Endothelial cell of umbilical vein (primary cell): ENCODE data around the gene OXLD1. TPM values are rescaled to one million over a fixed set of nuclear protein-coding genes. Genes with fewer than 3 reads are reported as not detected.
A peak's percentile ranks its signal among the peaks of the same experiment; 100 is the strongest.
"Not testable (repeated sequence)": the region's sequence is repeated elsewhere in the genome, so short reads cannot be mapped to it uniquely, and the experiment has no call there.

ENCODE experiments used
- BruUV-seq: library from RNA; stranded (reverse); fragments of 400-500 nt; replicated peaks from 2 replicates; lab custom pipeline; 2021; lab: Mats Ljungman, UMichigan
- CTCF ChIA-PET: fragments of 300-600, 350-600 bp; sonication (Branson Sonifier 250); formaldehyde crosslinking; loops from one replicate; lab custom pipeline; 2021; ENCODE audit warnings: antibody characterized with exemption, inconsistent platforms; lab: Charles Lee
- POLR2A ChIA-PET: fragments of 300-600, 350-600 bp; sonication (Branson Sonifier 250); formaldehyde crosslinking; loops from one replicate; lab custom pipeline; 2021; ENCODE audit warnings: antibody characterized with exemption, inconsistent platforms; lab: Charles Lee
- DNase-seq: peaks from one replicate; pipeline ENCODE4 v3.0.0-alpha.2; 2011; ENCODE audit warnings: low read depth, low spot score
- FAIRE-seq: peaks from 2 replicates; lab custom pipeline; 2011; peaks lifted over from hg19 to GRCh38; lab: Jason Lieb, UNC
- H2AFZ ChIP-seq: 2 replicates; pipeline ENCODE4 v1.6.0; 2012; ENCODE audit warnings: low read depth, low read length, control low read depth, inconsistent platforms
- H3K27ac ChIP-seq: 2 replicates; pipeline ENCODE4 v1.5.1; 2011; ENCODE audit warnings: low read depth, mild to moderate bottlenecking, control low read depth, low read length, moderate library complexity; ENCODE audit not compliant: insufficient read depth
- H3K27me3 ChIP-seq, 2 experiments: 2 replicates each; pipeline versions ENCODE4 v1.6.0 to v1.6.1; 2011; ENCODE audit warnings: low read length in 2 of 2, mixed read lengths in 1 of 2; ENCODE audit not compliant: control insufficient read depth in 2 of 2, insufficient read depth in 2 of 2
- H3K36me3 ChIP-seq, 2 experiments: 2 replicates in 1 of 2; 3 replicates in 1 of 2; pipeline ENCODE4 v1.5.1; 2011; ENCODE audit warnings: low read length in 2 of 2, mild to moderate bottlenecking in 1 of 2, moderate library complexity in 1 of 2; ENCODE audit not compliant: control insufficient read depth in 2 of 2, insufficient read depth in 2 of 2; ENCODE audit errors: extremely low read depth in 1 of 2
- H3K4me1 ChIP-seq: 3 replicates; pipeline ENCODE4 v1.5.1; 2011; ENCODE audit warnings: mild to moderate bottlenecking, low read length; ENCODE audit not compliant: control insufficient read depth, insufficient read depth; ENCODE audit errors: extremely low read depth
- H3K4me2 ChIP-seq: 2 replicates; pipeline ENCODE4 v1.6.1; 2011; ENCODE audit warnings: low read length, control low read depth, mixed read lengths; ENCODE audit not compliant: insufficient read depth
- H3K4me3 ChIP-seq, 3 experiments: fragments of 200-600 bp in 1 of 3; sonication (generic), shearing (Covaris generic) in 1 of 3; replicated peaks in 1 of 3; 2 replicates each; pipeline ENCODE4 v1.5.1; 2011 to 2016; ENCODE audit warnings: control low read depth in 3 of 3, low read length in 3 of 3, mild to moderate bottlenecking in 2 of 3, inconsistent platforms in 1 of 3, low read depth in 1 of 3, moderate library complexity in 1 of 3; ENCODE audit not compliant: insufficient read depth in 1 of 3
- H3K79me2 ChIP-seq: 2 replicates; pipeline ENCODE4 v1.6.0; 2012; ENCODE audit warnings: low read length, inconsistent platforms; ENCODE audit not compliant: control insufficient read depth, insufficient read depth
- H3K9ac ChIP-seq: replicated peaks from 2 replicates; pipeline ENCODE3; 2011; ENCODE audit warnings: low read length, control low read depth; ENCODE audit not compliant: insufficient read depth; ENCODE audit errors: extremely low read depth
- H3K9me1 ChIP-seq: replicated peaks from 3 replicates; pipeline ENCODE4 v1.6.0; 2011; ENCODE audit warnings: mild to moderate bottlenecking, low read length; ENCODE audit not compliant: control insufficient read depth, insufficient read depth; ENCODE audit errors: extremely low read depth
- H3K9me3 ChIP-seq: replicated peaks from 2 replicates; pipeline ENCODE4 v1.5.1; 2012; ENCODE audit warnings: low read length, inconsistent platforms; ENCODE audit not compliant: control insufficient read depth, insufficient read depth
- H4K20me1 ChIP-seq: replicated peaks from 2 replicates; pipeline ENCODE3; 2011; ENCODE audit warnings: mild to moderate bottlenecking, low read length; ENCODE audit not compliant: control insufficient read depth, insufficient read depth; ENCODE audit errors: extremely low read depth
- EZH2 ChIP-seq: IDR thresholded peaks from 2 replicates; pipeline ENCODE4 v1.6.1; 2012; ENCODE audit warnings: borderline replicate concordance, low read depth, mild to moderate bottlenecking, moderate library complexity, low read length, inconsistent platforms; ENCODE audit not compliant: severe bottlenecking
- FOS ChIP-seq: IDR thresholded peaks from 2 replicates; pipeline ENCODE4 v1.6.1; 2011; ENCODE audit warnings: mild to moderate bottlenecking, low read length, moderate library complexity, borderline replicate concordance; ENCODE audit not compliant: insufficient read depth
- JUN ChIP-seq: IDR thresholded peaks from 2 replicates; pipeline ENCODE4 v1.6.1; 2011; ENCODE audit warnings: borderline replicate concordance, low read depth; ENCODE audit not compliant: insufficient read length, insufficient read depth
- MYC ChIP-seq: IDR thresholded peaks from one replicate; pipeline ENCODE4 v1.6.1; 2011; ENCODE audit warnings: mild to moderate bottlenecking, low read depth, low read length
- POLR2A ChIP-seq: IDR thresholded peaks from 2 replicates; pipeline ENCODE4 v1.6.1; 2012; ENCODE audit warnings: low read depth, mild to moderate bottlenecking, control low read depth, low read length
- POLR2AphosphoS5 ChIP-seq: IDR thresholded peaks from 2 replicates; pipeline ENCODE4 v1.6.1; 2012; ENCODE audit warnings: low read depth, mild to moderate bottlenecking, control low read depth, low read length, moderate library complexity; ENCODE audit not compliant: insufficient read depth
- dilution Hi-C: fragments of 300-500 bp; cut with MboI; formaldehyde crosslinking; loops from one replicate; pipeline ENCODE4 v1.15.0; 2019; ENCODE audit warnings: low sequenced_read_pairs; ENCODE audit not compliant: extremely low pct_ligation_motif_present
- intact Hi-C: fragments of 100-400 bp; cut with micrococcal nuclease; formaldehyde crosslinking; loops from one replicate; pipeline ENCODE4 v1.10.0; 2022
- polyA plus RNA-seq, 4 experiments: library from polyadenylated mRNA; depleted of rRNA in 3 of 4; stranded (reverse) in 3 of 4; unstranded in 1 of 4; fragments of >200 nt; gene quantifications; 2 replicates each; pipeline versions ENCODE4 v1.2.1 to v1.2.3, GENCODE V29; 2011 to 2012; ENCODE audit warnings: missing spikeins in 1 of 4
- total RNA-seq: library from RNA; stranded (reverse); gene quantifications from 2 replicates; pipeline ENCODE4 v1.2.3, GENCODE V29; 2021
- TF ChIP-seq, protein P1 (sequence below), 2 donors: IDR thresholded peaks; 1 replicate in 1 of 2; 2 replicates in 1 of 2; pipeline ENCODE4 v1.5.1; 2011; ENCODE audit warnings: low read length in 2 of 2, mild to moderate bottlenecking in 2 of 2, moderate library complexity in 2 of 2, control low read depth in 1 of 2, inconsistent platforms in 1 of 2, low read depth in 1 of 2; ENCODE audit not compliant: insufficient read depth in 1 of 2; ENCODE audit errors: extremely low read depth in 1 of 2
- TF ChIP-seq, protein P2 (sequence below): IDR thresholded peaks from 2 replicates; pipeline ENCODE4 v1.6.1; 2011; ENCODE audit not compliant: insufficient read depth, insufficient read length

OXLD1 gene
- total and polyA plus RNA-seq, 2 donors (not counting 3 experiments of a cell fraction or from before 2014, with no cell fraction given) = 20.1 to 35.2 TPM

DNA sequence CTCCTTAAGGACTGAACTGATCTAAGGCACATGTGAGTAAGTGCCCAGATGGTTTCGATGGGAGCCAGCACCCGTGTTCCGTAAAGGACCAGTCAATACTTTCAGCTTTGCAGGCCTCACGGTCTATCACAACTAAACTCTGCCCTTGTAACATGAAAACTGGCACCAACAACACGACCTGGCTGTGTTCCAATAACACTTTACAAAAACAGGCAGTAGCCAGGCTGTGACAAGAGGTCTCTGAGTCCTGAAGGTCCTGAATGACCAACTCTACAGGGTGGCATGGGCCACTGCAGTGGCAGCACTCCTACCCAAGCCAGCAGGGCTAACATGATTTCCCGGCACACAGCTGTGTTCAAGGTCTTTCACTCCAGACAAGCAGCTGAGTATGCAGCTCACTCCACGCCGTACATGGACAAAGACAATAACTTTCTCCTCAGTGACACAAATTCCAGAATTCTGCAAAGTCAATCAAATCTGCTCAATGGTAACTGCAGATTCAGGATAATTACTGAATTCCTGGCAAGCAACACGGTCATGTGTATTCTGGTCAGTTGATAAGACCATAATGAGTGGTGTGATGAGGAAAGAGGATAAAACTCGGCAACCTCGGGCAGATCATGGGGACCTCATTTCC is 44.8 kb downstream of the OXLD1 start:
- peaks cover 23 to 36% of the 10 kb centered on the region in 2 experiments for H3K36me3 ChIP-seq
- H3K9me3 ChIP-seq = no peaks in the 10 kb centered on the region
- FAIRE-seq (no peak), DNase-seq (peak; percentile 12)
- H3K27ac ChIP-seq = no peak overlapping the region
- H3K27me3 ChIP-seq = no peaks in the 10 kb centered on the region
- BruUV-seq = no TSS peak
- peaks cover 3% of the 10 kb centered on the region for H4K20me1 ChIP-seq
- peaks cover 50% of the 10 kb centered on the region for H3K79me2 ChIP-seq
- dilution Hi-C loops = no loop called here
- no peak overlapping the region for H2AFZ ChIP-seq
- TF ChIP-seq POLR2A = no peak
- TF ChIP-seq JUN = no peak
- TF ChIP-seq MYC = no peak
- TF ChIP-seq, protein P1, sequence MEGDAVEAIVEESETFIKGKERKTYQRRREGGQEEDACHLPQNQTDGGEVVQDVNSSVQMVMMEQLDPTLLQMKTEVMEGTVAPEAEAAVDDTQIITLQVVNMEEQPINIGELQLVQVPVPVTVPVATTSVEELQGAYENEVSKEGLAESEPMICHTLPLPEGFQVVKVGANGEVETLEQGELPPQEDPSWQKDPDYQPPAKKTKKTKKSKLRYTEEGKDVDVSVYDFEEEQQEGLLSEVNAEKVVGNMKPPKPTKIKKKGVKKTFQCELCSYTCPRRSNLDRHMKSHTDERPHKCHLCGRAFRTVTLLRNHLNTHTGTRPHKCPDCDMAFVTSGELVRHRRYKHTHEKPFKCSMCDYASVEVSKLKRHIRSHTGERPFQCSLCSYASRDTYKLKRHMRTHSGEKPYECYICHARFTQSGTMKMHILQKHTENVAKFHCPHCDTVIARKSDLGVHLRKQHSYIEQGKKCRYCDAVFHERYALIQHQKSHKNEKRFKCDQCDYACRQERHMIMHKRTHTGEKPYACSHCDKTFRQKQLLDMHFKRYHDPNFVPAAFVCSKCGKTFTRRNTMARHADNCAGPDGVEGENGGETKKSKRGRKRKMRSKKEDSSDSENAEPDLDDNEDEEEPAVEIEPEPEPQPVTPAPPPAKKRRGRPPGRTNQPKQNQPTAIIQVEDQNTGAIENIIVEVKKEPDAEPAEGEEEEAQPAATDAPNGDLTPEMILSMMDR (IDR thresholded peaks at IDR 0.05; ENCODE audit: extremely low read depth in 1 of 2, insufficient read depth in 1 of 2, low read depth in 1 of 2, low read length in 2 of 2) = no peak
- TF ChIP-seq POLR2AphosphoS5 = no peak
- no peak for TF ChIP-seq FOS
- TF ChIP-seq, protein P2, sequence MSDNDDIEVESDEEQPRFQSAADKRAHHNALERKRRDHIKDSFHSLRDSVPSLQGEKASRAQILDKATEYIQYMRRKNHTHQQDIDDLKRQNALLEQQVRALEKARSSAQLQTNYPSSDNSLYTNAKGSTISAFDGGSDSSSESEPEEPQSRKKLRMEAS = no peak
- TF ChIP-seq EZH2 = no peak
- H3K4me1 ChIP-seq = no peaks in the 10 kb centered on the region
- intact Hi-C loops = no loop called here
- no peak overlapping the region for H3K9ac ChIP-seq
- H3K4me2 ChIP-seq = no peak overlapping the region
- no peaks in the 10 kb centered on the region for H3K9me1 ChIP-seq
- no peak overlapping the region for H3K4me3 ChIP-seq
- POLR2A ChIA-PET = no interaction called here
- CTCF ChIA-PET = no interaction called here

DNA sequence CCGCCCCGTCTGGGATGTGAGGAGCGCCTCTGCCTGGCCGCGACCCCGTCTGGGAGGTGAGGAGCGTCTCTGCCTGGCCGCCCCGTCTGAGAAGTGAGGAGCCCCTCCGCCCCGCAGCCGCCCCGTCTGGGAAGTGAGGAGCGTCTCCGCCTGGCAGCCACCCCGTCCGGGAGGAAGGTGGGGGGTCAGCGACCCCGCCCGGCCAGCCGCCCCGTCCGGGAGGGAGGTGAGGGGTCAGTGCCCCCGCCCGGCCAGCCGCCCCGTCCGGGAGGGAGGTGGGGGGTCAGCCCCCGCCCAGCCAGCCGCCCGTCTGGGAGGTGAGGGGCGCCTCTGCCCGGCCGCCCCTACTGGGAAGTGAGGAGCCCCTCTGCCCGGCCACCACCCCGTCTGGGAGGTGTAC is 48.1 kb downstream of the OXLD1 start:
- H3K27me3 ChIP-seq, H3K9me3 ChIP-seq, dilution Hi-C loops, H2AFZ ChIP-seq, H3K4me1 ChIP-seq, H3K4me3 ChIP-seq, H3K27ac ChIP-seq, CTCF ChIA-PET, intact Hi-C loops, H3K9ac ChIP-seq, POLR2A ChIA-PET, FAIRE-seq, H4K20me1 ChIP-seq, H3K4me2 ChIP-seq, BruUV-seq, H3K9me1 ChIP-seq, DNase-seq: not testable (repeated sequence)
- Histone ChIP-seq H3K36me3 (peaks cover 29 to 31% of the 10 kb centered on the region in 2 experiments), H3K79me2 (peaks cover 62% of the 10 kb centered on the region)
